Muscle layer of duodenum (tissue), 2 donors: Measurements from ENCODE around the gene PCYOX1L.

Experiments used
- H3K27ac ChIP-seq: one replicate; pipeline ENCODE4 v1.7.0; 2013; ENCODE audit warnings: mild to moderate bottlenecking, low read length
- H3K27me3 ChIP-seq: one replicate; pipeline ENCODE4 v1.7.0; 2013; ENCODE audit warnings: low read depth, mild to moderate bottlenecking, control low read depth, low read length
- H3K36me3 ChIP-seq, 2 donors: one replicate each; pipeline ENCODE4 v1.7.0; 2013; ENCODE audit warnings: low read length in 2 of 2, control low read depth in 1 of 2, mild to moderate bottlenecking in 1 of 2; ENCODE audit not compliant: insufficient read depth in 2 of 2, control insufficient read depth in 1 of 2
- H3K4me1 ChIP-seq, 2 donors: one replicate each; pipeline ENCODE4 v1.7.0; 2013; ENCODE audit warnings: low read length in 2 of 2, mild to moderate bottlenecking in 2 of 2, control low read depth in 1 of 2, moderate library complexity in 1 of 2; ENCODE audit not compliant: insufficient read depth in 2 of 2, control insufficient read depth in 1 of 2
- H3K4me3 ChIP-seq, 2 donors: one replicate each; pipeline ENCODE4 v1.7.0; 2013; ENCODE audit warnings: low read length in 2 of 2, low read depth in 1 of 2, mild to moderate bottlenecking in 1 of 2
- H3K9me3 ChIP-seq, 2 donors: one replicate each; pipeline ENCODE4 v1.7.0; 2013; ENCODE audit warnings: low read length in 2 of 2, control low read depth in 1 of 2, mild to moderate bottlenecking in 1 of 2; ENCODE audit not compliant: control insufficient read depth in 1 of 2
- donor health status: healthy.

The PCYOX1L gene

GRCh38 chr5:149371296-149371962 lies 13.6 kb downstream of the PCYOX1L start:
- no peak overlapping the region for H3K27ac ChIP-seq

DNA sequence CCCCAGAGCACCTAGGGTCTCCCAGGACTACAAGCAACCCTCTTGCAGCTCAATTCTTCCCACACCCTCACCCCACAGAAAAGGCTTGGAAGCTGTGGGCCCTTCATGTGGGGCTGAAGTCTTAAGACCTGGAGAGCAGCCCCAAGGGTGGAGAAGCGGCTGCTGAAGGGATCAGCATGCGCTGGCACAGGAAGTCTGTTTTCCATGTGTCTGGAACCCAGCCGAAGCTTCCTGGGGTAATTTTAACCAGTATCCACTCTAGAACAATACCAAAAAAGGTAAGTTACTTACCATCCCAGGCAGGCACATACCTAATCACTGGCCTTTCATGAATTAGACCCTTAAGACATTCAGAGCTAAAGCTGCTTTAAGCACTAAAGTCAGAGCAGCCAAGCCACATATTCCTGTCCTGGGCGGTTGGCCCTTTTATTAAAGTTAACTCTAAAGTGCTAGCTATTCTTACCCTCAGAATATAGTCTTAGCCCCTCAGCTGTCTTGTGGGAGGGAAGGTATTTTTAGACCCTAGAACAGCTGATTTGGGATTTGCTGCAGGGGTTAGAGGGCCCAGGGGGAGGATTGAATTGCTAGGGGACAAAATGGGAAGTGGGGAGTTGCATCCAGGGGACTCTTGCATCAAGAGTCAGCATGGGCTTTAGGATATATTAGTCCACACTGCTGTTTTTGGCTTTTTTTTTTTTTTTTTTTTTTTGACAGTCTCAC lies 14.4 kb downstream of the PCYOX1L start:
- H3K36me3 ChIP-seq: no peaks in the 10 kb centered on the region
- no peak overlapping the region for H3K27ac ChIP-seq

More at GRCh38 chr5:149371296-149371962, 13.6 kb downstream of the PCYOX1L start:
- no peaks in the 10 kb centered on the region for H3K36me3 ChIP-seq
- H3K4me3 ChIP-seq: no peak overlapping the region
- no peaks in the 10 kb centered on the region for H3K27me3 ChIP-seq
- H3K4me1 ChIP-seq: peaks cover 4 to 30% of the 10 kb centered on the region in 2 donors
- H3K9me3 ChIP-seq: no peaks in the 10 kb centered on the region

DNA sequence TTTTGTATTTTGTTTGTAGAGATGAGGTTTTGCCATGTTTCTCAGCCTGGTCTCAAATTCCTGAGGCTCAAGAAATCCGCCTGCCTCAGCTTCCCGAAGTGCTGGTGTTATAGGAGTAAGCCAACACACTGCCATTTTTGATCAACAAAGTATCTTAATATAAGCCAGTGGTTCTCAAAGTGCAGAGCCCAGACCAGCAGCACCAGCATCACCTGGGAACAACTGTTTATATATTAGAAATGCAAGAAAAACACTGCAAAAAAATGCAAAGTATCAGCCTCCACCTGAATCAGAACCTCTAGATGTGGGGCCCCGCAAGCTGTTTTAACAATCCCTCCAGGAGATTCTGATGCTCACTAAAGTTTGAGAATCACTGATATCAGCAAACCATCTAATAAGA lies 15.1 kb downstream of the PCYOX1L start:
- Histone ChIP-seq H3K27me3 (no peaks in the 10 kb centered on the region), H3K27ac (no peak overlapping the region), H3K36me3 (no peaks in the 10 kb centered on the region), H3K9me3 (no peaks in the 10 kb centered on the region), H3K4me3 (no peak overlapping the region), H3K4me1 (peaks cover 4 to 26% of the 10 kb centered on the region in 2 donors)

More for the DNA sequence above, 14.4 kb downstream of the PCYOX1L start:
- H3K9me3 ChIP-seq: no peaks in the 10 kb centered on the region
- no peaks in the 10 kb centered on the region for H3K27me3 ChIP-seq
- no peak overlapping the region for H3K4me3 ChIP-seq
- H3K4me1 ChIP-seq: peaks cover 4 to 29% of the 10 kb centered on the region in 2 donors

GRCh38 chr5:149374303-149374702 lies 16.5 kb downstream of the PCYOX1L start:
- Histone ChIP-seq H3K4me3 (no peak overlapping the region), H3K4me1 (peaks cover 4 to 39% of the 10 kb centered on the region in 2 donors), H3K9me3 (no peaks in the 10 kb centered on the region), H3K27me3 (no peaks in the 10 kb centered on the region), H3K36me3 (no peaks in the 10 kb centered on the region), H3K27ac (no peak overlapping the region)

GRCh38 chr5:149374801-149375200 lies 17.0 kb downstream of the PCYOX1L start:
- H3K4me3 ChIP-seq: no peak overlapping the region
- H3K9me3 ChIP-seq: no peaks in the 10 kb centered on the region
- H3K27ac ChIP-seq: no peak overlapping the region
- peaks cover 4 to 44% of the 10 kb centered on the region in 2 donors for H3K4me1 ChIP-seq
- no peaks in the 10 kb centered on the region for H3K27me3 ChIP-seq
- H3K36me3 ChIP-seq: no peaks in the 10 kb centered on the region

GRCh38 chr5:149375434-149375833 lies 17.6 kb downstream of the PCYOX1L start:
- Histone ChIP-seq H3K27ac (no peak overlapping the region), H3K4me3 (no peak overlapping the region)

DNA sequence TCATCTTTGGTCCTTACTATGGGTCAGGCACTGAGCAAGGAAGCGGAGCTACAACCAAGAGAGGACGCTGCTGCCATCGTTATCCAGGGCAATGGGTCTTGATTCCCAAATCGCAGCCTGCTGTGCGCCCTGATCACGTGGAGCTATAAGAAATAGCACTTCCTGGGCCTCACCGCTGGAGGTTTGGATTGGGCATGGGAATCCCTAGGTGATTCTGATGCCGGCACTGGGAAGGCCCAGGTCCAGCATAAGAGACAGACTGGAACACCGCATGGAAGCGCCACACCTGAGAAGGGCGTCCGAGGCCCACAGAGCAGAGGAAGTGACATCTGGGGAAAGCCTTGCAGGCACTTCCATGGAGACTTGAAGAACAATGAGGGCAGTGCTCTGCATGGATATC lies 18.3 kb downstream of the PCYOX1L start:
- Histone ChIP-seq H3K27me3 (no peaks in the 10 kb centered on the region), H3K27ac (no peak overlapping the region), H3K4me1 (peaks cover under 1 to 43% of the 10 kb centered on the region in 2 donors), H3K9me3 (no peaks in the 10 kb centered on the region), H3K4me3 (no peak overlapping the region), H3K36me3 (no peaks in the 10 kb centered on the region)

More at GRCh38 chr5:149375434-149375833, 17.6 kb downstream of the PCYOX1L start:
- no peaks in the 10 kb centered on the region for H3K27me3 ChIP-seq
- H3K36me3 ChIP-seq: no peaks in the 10 kb centered on the region
- no peaks in the 10 kb centered on the region for H3K9me3 ChIP-seq
- peaks cover 4 to 46% of the 10 kb centered on the region in 2 donors for H3K4me1 ChIP-seq

GRCh38 chr5:149376711-149377447 lies 19.0 kb downstream of the PCYOX1L start:
- H3K4me1 ChIP-seq: peaks cover 5 to 43% of the 10 kb centered on the region in 2 donors
- H3K4me3 ChIP-seq: no peak overlapping the region
- H3K27ac ChIP-seq: no peak overlapping the region
- no peaks in the 10 kb centered on the region for H3K36me3 ChIP-seq
- H3K27me3 ChIP-seq: no peaks in the 10 kb centered on the region
- H3K9me3 ChIP-seq: no peaks in the 10 kb centered on the region

DNA sequence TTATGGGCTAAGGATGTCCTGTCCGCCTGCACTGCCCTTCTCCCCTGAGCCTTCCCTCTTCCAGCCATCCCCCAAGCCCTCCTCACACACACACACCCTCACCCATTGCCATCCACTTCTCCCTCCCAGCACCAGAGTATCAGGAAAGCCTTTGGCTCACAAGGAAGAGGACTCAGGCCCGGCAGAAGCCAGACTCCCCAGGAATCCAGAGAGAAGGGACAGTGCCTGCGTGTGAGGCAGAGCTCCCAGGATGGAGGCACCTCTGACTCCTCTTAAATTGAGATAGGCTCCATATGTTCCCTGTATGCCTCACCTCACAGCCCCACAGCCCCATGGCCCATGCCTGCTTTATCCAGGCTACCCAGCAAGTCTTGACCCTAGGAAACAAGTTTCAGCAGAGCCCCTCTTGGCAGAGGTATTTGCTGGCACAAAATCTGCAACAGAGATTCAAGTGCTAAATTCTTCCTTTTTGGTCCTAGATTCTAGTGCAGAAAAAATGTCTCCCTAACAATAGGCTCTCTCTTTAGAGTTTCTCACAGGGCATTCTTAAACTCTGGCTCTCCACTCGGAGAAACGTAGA lies 20.5 kb downstream of the PCYOX1L start:
- Histone ChIP-seq H3K4me3 (no peak overlapping the region), H3K27me3 (no peaks in the 10 kb centered on the region), H3K27ac (peak overlapping the region; percentile 78), H3K9me3 (no peaks in the 10 kb centered on the region), H3K36me3 (no peaks in the 10 kb centered on the region), H3K4me1 (peaks cover 16 to 36% of the 10 kb centered on the region in 2 donors)

GRCh38 chr5:149379177-149379761 lies 21.4 kb downstream of the PCYOX1L start, which contains the start of gene IL17B:
IL17B (minus strand) TSS chr5:149379292; CDS start chr5:149379225, 67 bp downstream.
- no peaks in the 10 kb centered on the region for H3K27me3 ChIP-seq
- peak within 1 kb of the TSS; percentile 78 for H3K27ac ChIP-seq
- peaks cover 16 to 36% of the 10 kb centered on the region in 2 donors for H3K4me1 ChIP-seq
- no peaks in the 10 kb centered on the region for H3K36me3 ChIP-seq
- no peak within 1 kb of the TSS for H3K4me3 ChIP-seq
- no peaks in the 10 kb centered on the region for H3K9me3 ChIP-seq
